HG03460 (cell line): ENCODE measurements around the gene GMCL1.
A peak's percentile ranks its signal among the peaks of the same experiment; 100 is the strongest.
"Not testable (repeated sequence)": the region's sequence is repeated elsewhere in the genome, so short reads cannot be mapped to it uniquely, and the experiment has no call there.

ENCODE experiments used
- ATAC-seq: cut with Tn5 transposase; IDR thresholded peaks from one replicate; pipeline ENCODE4 v1.9.1; 2021; ENCODE audit not compliant: unreplicated experiment

Gene GMCL1

GRCh38 chr2:69829256-69830044, at the start of gene GMCL1:
GMCL1 (plus strand) TSS chr2:69829660; CDS start chr2:69829893, 233 bp downstream.
- ATAC-seq: peak; percentile 92

- peak; percentile 9 for ATAC-seq
Measured at GRCh38 chr2:69780921-69781320, 48.5 kb upstream of the GMCL1 start.

- ATAC-seq: peak; percentile 67
Measured at GRCh38 chr2:69781321-69782248, 47.9 kb upstream of the GMCL1 start.

- ATAC-seq: no peak
Measured at GRCh38 chr2:69784228-69784627, 45.2 kb upstream of the GMCL1 start.

- no peak for ATAC-seq
Measured at GRCh38 chr2:69785358-69785757, 44.1 kb upstream of the GMCL1 start.

GRCh38 chr2:69786052-69786560, 43.4 kb upstream of the GMCL1 start:
- no peak for ATAC-seq

- ATAC-seq: peak; percentile 35
Measured at GRCh38 chr2:69789175-69789721, 40.2 kb upstream of the GMCL1 start.

GRCh38 chr2:69789772-69790600, 39.5 kb upstream of the GMCL1 start:
- peak; percentile 39 for ATAC-seq

- no peak for ATAC-seq
Measured at GRCh38 chr2:69790601-69790959, 38.9 kb upstream of the GMCL1 start.

- no peak for ATAC-seq
Measured at GRCh38 chr2:69791045-69791444, 38.4 kb upstream of the GMCL1 start.

GRCh38 chr2:69796174-69796573, 33.3 kb upstream of the GMCL1 start:
- no peak for ATAC-seq

GRCh38 chr2:69797235-69797634, 32.2 kb upstream of the GMCL1 start:
- no peak for ATAC-seq

- ATAC-seq: no peak
Measured at GRCh38 chr2:69797836-69798289, 31.6 kb upstream of the GMCL1 start.

- peak; percentile 19 for ATAC-seq
Measured at GRCh38 chr2:69798290-69798908, 31.1 kb upstream of the GMCL1 start.

- peak; percentile 41 for ATAC-seq
Measured at GRCh38 chr2:69798909-69799526, 30.4 kb upstream of the GMCL1 start.

GRCh38 chr2:69801745-69802290, 27.6 kb upstream of the GMCL1 start:
- ATAC-seq: no peak

GRCh38 chr2:69802781-69803367, 26.6 kb upstream of the GMCL1 start:
- not testable (repeated sequence) for ATAC-seq

- ATAC-seq: no peak
Measured at GRCh38 chr2:69804416-69804815, 25.0 kb upstream of the GMCL1 start.

GRCh38 chr2:69805887-69806286, 23.6 kb upstream of the GMCL1 start:
- ATAC-seq: no peak
